ENCODE measurements around the gene GRID2. TPM values are rescaled to one million over a fixed set of nuclear protein-coding genes. Genes with fewer than 3 reads are reported as not detected.
A peak's percentile ranks its signal among the peaks of the same experiment; 100 is the strongest.

Gene GRID2
- total and polyA plus RNA-seq, 11 donors = 0.29 to 0.38 (median 0.33) TPM; not detected in 8

DNA sequence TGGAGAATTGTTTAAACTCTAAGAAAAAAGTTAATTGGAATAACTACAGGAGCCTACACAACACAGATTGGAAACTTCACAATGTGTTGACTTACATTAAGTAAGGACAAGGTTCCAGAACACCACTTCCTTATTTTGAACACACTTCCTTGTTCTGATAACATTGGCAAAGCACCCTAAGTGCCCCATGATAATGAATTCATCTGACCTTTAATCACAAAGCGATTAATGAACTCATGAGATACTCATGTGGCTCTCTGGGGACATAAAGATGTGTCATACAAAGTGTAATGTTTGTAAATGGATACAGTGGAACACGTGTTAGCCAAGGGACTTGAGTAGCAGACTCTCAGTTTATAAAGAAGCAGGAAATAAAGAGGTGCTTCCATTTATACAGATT, 1455.7 kb downstream of the GRID2 start:
- H3K4me3 ChIP-seq = no peak overlapping the region
- H3K9me3 ChIP-seq = no peaks in the 10 kb centered on the region
- intact Hi-C loops (cut with DNase I) = no loop called here
- H3K27ac ChIP-seq = no peak overlapping the region
- H3K4me1 ChIP-seq = no peaks in the 10 kb centered on the region
- DNase-seq (no peak), ATAC-seq (no peak)
- no peaks in the 10 kb centered on the region for H3K36me3 ChIP-seq
- WGBS, 4 donors = 26 to 48% (median 35%) methylated on average over 2 of the region's 2 CpGs
- TF ChIP-seq, protein P1, sequence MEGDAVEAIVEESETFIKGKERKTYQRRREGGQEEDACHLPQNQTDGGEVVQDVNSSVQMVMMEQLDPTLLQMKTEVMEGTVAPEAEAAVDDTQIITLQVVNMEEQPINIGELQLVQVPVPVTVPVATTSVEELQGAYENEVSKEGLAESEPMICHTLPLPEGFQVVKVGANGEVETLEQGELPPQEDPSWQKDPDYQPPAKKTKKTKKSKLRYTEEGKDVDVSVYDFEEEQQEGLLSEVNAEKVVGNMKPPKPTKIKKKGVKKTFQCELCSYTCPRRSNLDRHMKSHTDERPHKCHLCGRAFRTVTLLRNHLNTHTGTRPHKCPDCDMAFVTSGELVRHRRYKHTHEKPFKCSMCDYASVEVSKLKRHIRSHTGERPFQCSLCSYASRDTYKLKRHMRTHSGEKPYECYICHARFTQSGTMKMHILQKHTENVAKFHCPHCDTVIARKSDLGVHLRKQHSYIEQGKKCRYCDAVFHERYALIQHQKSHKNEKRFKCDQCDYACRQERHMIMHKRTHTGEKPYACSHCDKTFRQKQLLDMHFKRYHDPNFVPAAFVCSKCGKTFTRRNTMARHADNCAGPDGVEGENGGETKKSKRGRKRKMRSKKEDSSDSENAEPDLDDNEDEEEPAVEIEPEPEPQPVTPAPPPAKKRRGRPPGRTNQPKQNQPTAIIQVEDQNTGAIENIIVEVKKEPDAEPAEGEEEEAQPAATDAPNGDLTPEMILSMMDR (IDR thresholded peaks at IDR 0.05) = no peak
- TF ChIP-seq POLR2A (IDR thresholded peaks at IDR 0.05) = no peak
- peaks cover 0 to 5% (median 0%) of the 10 kb centered on the region in 9 donors for H3K27me3 ChIP-seq

GRCh38 chr4:93760284-93760683, 1456.5 kb downstream of the GRID2 start:
- intact Hi-C loops (cut with DNase I) = no loop called here
- WGBS, 4 donors = 86 to 92% (median 88%) methylated on average over 2 of the region's 2 CpGs

DNA sequence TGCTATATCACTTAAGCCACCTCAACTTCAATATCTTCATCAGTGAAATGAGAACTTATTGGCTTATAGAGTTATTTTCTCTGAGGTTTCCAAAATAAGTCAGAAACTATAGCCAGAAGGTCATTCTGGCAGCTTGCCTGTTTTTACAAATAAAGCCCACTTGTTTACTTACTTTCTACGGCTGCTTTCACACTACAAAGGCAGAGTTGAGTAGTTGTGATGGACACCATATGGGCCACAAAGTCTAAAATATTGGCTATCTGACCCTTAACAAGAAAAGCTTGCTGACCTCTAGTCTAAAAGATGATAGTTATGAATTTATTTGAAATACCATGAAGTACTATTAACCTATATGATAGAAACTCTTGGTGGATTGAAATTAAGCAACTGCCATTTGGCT, 1457.5 kb downstream of the GRID2 start:
- no peak overlapping the region for H3K27ac ChIP-seq
- no peak for DNase-seq
- WGBS, 4 donors = 48 to 67% (median 62%) methylated on average over 1 of the region's 1 CpG
- intact Hi-C loops (cut with DNase I) = no loop called here
- peaks cover 0 to 6% (median 0%) of the 10 kb centered on the region in 9 donors for H3K27me3 ChIP-seq
- no peak for TF ChIP-seq POLR2A (IDR thresholded peaks at IDR 0.05)
- TF ChIP-seq, protein P1 (IDR thresholded peaks at IDR 0.05) = no peak
- ATAC-seq = no peak
- H3K9me3 ChIP-seq = no peaks in the 10 kb centered on the region
- H3K4me3 ChIP-seq = no peak overlapping the region
- no peaks in the 10 kb centered on the region for H3K4me1 ChIP-seq
- no peaks in the 10 kb centered on the region for H3K36me3 ChIP-seq

More at GRCh38 chr4:93760284-93760683, 1456.5 kb downstream of the GRID2 start:
- DNase-seq (no peak), ATAC-seq (no peak)
- no peak for TF ChIP-seq POLR2A (IDR thresholded peaks at IDR 0.05)
- TF ChIP-seq, protein P1 (IDR thresholded peaks at IDR 0.05) = no peak
- Histone ChIP-seq H3K27me3 (peaks cover 0 to 5% (median 0%) of the 10 kb centered on the region in 9 donors), H3K36me3 (no peaks in the 10 kb centered on the region), H3K27ac (no peak overlapping the region), H3K4me1 (no peaks in the 10 kb centered on the region), H3K4me3 (no peak overlapping the region), H3K9me3 (no peaks in the 10 kb centered on the region)

GRCh38 chr4:93764639-93765246, 1461.0 kb downstream of the GRID2 start:
- DNase-seq (no peak), ATAC-seq (no peak)
- no peak overlapping the region for H3K27ac ChIP-seq
- no peaks in the 10 kb centered on the region for H3K36me3 ChIP-seq
- no peaks in the 10 kb centered on the region for H3K4me1 ChIP-seq
- intact Hi-C loops (cut with DNase I) = no loop called here
- WGBS, 4 donors = 3 to 6% (median 3%) methylated on average over 5 of the region's 5 CpGs
- no peak for TF ChIP-seq POLR2A (IDR thresholded peaks at IDR 0.05)
- TF ChIP-seq, protein P1 (IDR thresholded peaks at IDR 0.05) = peak; percentile 54 to 78 (median 62)
- H3K9me3 ChIP-seq = no peaks in the 10 kb centered on the region
- no peak overlapping the region for H3K4me3 ChIP-seq
- H3K27me3 ChIP-seq = peaks cover 0 to 6% (median 0%) of the 10 kb centered on the region in 9 donors
